IPS-18c (cell line): ENCODE results near the gene CATSPER1.

ENCODE experiments used
- H3K4me3 ChIP-seq: 2 replicates; pipeline ENCODE4 v1.7.0; 2013; ENCODE audit warnings: low read depth, mild to moderate bottlenecking, low read length, moderate library complexity; ENCODE audit not compliant: insufficient read depth
- H3K9me3 ChIP-seq: one replicate; pipeline ENCODE4 v1.6.1; 2013; ENCODE audit warnings: mild to moderate bottlenecking, low read length, moderate library complexity; ENCODE audit not compliant: control insufficient read depth, insufficient read depth

Gene CATSPER1

DNA sequence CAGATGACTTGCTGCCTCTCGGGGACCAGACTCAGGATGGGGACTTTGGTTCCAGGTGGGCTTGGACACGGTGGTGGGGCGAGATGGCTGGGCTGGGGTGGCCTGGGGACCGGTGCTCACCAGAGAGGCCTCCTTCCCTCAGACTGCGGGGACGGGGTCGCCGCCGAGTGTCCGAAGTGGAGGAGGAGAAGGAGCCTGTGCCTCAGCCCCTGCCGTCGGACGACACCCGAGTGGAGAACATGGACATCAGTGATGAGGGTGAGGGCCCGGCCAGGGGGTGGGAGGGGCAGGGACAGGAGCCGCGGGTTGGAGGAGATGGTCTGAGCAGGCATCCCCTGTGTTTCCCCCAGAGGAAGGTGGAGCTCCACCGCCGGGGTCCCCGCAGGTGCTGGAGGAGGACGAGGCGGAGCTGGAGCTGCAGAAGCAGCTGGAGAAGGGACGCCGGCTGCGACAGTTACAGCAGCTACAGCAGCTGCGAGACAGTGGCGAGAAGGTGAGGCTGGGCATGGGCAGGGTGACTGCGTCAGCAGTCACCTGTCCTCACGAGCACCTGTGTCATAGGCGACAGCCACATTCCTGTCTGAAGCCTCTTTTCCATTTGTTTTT, 58.8 kb downstream of the CATSPER1 start:
- Histone ChIP-seq H3K4me3 (no peak overlapping the region), H3K9me3 (no peaks in the 10 kb centered on the region)
